HG02798 (cell line): ENCODE data around the gene HEXIM2.
"Not testable (repeated sequence)": the region's sequence is repeated elsewhere in the genome, so short reads cannot be mapped to it uniquely, and the experiment has no call there.

Experiments used
- ATAC-seq: cut with Tn5 transposase; IDR thresholded peaks from one replicate; pipeline ENCODE4 v1.9.1; 2021; ENCODE audit warnings: mild to moderate bottlenecking; ENCODE audit not compliant: unreplicated experiment, poor library complexity

The HEXIM2 gene

GRCh38 chr17:45201457-45201856 is 39.8 kb downstream of the HEXIM2 start:
- ATAC-seq = no peak

- not testable (repeated sequence) for ATAC-seq
These were observed 40.2 kb downstream of the HEXIM2 start for GRCh38 chr17:45201880-45202279.

- peak; percentile 44 for ATAC-seq
These were observed 57.4 kb downstream of the HEXIM2 start for GRCh38 chr17:45218895-45219661.
